Measurements from ENCODE around the gene FCGR1A. TPM values are rescaled to one million over a fixed set of nuclear protein-coding genes. Genes with fewer than 3 reads are reported as not detected.
"Not testable (repeated sequence)": the region's sequence is repeated elsewhere in the genome, so short reads cannot be mapped to it uniquely, and the experiment has no call there.

The FCGR1A gene
- not detected in 3 replicates for total RNA-seq

DNA sequence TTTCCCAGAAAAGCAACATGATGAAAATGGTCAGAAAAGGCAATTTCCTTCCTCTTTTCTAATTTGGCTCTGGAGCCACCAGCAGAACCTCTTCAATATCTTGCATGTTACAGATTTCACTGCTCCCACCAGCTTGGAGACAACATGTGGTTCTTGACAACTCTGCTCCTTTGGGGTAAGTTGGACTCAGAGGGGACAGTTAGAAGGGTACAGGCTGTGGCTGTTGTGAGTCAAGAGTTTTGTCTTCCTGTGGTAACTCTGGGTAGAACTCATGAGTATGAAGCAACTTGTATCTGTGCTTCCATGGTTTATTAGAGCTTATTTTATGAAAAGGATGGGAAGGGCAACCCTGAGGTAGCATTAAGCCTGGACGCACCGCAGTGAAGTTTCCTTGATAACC, at the start of gene FCGR1A:
FCGR1A (plus strand) TSS at position 95 of the 400 bp plus-strand sequence; CDS start at position 145, 50 bp downstream.
- not testable (repeated sequence) for H3K9me3 Mint-ChIP-seq; H3K27me3 Mint-ChIP-seq (ENCODE audit: low read depth); DNase-seq (ENCODE audit: low spot score in 2 of 2, unreplicated experiment in 2 of 2); H3K27ac Mint-ChIP-seq; H3K4me1 Mint-ChIP-seq; H3K36me3 Mint-ChIP-seq; H3K4me3 Mint-ChIP-seq

DNA sequence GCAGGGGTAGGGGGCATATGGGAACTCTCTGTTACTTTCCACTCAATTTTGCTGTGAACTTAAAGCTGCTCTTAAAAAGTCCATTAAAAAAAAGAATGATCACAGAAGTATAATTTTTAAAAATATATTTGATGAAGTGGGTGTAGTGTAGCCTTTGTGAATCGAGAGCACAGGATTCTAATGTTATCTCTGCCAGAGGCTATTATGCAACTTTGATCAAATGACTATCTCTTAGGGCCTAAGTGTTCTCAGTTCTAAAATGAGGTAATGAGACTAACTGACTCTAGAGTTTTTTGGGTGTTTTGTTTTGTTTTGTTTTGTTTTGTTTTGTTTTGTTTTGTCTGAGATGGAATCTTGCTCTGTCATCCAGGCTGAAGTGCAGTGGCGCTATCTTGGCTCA, 49.7 kb upstream of the FCGR1A start:
- not testable (repeated sequence) for H3K4me1 Mint-ChIP-seq; DNase-seq (ENCODE audit: low spot score in 2 of 2, unreplicated experiment in 2 of 2); H3K9me3 Mint-ChIP-seq; H3K36me3 Mint-ChIP-seq; H3K27me3 Mint-ChIP-seq (ENCODE audit: low read depth); H3K4me3 Mint-ChIP-seq; H3K27ac Mint-ChIP-seq

DNA sequence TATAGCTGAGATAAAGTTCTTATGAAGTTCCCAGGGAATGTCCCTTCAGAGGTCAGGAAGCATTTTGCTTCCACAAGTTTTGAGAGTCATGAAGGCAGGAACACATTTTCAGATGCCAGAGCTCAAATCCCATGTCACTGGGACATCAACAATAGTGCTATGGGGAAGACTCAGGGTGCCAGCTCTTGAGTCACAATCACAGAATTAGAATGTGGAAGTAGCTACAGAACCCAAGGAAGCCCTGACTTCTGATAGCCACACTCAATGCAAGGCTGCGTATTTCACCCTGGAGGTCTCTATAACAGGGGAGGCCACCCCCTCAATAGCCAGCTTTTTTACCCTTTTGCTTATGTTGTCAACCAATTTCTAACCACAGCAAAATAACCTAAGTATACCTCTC, 47.8 kb upstream of the FCGR1A start:
- not testable (repeated sequence) for H3K36me3 Mint-ChIP-seq; H3K27ac Mint-ChIP-seq; DNase-seq (ENCODE audit: low spot score in 2 of 2, unreplicated experiment in 2 of 2); H3K9me3 Mint-ChIP-seq; H3K4me1 Mint-ChIP-seq; H3K4me3 Mint-ChIP-seq; H3K27me3 Mint-ChIP-seq (ENCODE audit: low read depth)

DNA sequence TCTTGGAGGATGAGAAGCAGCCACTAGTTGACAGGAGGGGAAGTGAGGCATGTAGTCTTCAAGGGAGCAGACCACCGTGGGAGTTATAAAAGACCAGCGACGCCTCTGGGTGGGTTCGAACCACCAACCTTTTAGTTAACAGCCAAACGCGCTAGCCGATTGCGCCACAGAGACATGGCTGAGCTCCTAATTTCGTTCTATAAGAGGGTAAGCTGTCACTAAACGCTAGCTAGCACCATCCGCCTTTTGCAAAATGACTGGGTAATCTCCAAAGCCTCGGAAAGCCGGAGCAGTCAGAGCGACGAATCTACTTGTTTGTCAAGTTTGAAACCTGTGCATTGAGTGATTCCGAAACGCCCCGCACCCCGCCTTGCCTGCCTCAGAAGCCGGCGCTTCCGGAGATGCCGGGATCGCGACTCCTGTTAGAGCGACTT, 42.3 kb upstream of the FCGR1A start:
- Mint-ChIP-seq H3K27ac (peak overlapping the region; percentile 16), H3K4me3 (peak overlapping the region; percentile 67)
- peak in 1 of 2 experiments; percentile 44 for DNase-seq (ENCODE audit: low spot score in 2 of 2, unreplicated experiment in 2 of 2)

DNA sequence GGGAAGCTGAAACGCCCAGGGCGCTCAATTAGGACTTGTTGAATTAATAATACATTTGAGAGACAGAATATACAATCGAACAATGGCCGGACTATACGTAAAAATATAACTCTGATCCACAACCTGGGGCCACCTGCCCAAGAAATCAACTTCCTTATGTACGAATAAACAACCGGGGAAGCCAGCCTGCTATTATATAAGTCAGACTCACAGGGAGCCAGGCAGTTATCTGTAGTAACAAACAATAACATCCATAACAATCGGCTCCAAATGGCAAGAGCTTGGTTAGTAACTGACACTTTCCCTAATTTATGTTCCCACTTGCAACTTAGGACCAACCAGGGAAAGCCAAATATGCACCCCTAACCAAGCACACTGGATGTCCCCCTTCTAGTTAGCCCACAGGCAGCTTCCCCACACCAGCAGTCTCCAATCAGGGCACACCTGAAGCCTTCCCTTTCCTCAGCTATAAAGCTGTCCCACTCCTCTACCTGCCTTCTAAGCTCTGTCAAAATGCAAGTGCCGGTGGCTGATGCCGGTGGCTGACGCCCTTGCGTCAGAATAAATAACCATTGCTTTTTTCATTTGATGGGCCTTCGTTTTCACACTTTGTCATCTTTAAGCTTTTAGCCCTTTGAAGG, 41.8 kb upstream of the FCGR1A start:
- H3K27ac Mint-ChIP-seq, result peak overlapping the region; percentile 16
- not testable (repeated sequence) for H3K9me3 Mint-ChIP-seq; H3K36me3 Mint-ChIP-seq; H3K4me1 Mint-ChIP-seq; H3K27me3 Mint-ChIP-seq (ENCODE audit: low read depth); DNase-seq (ENCODE audit: low spot score in 2 of 2, unreplicated experiment in 2 of 2)
- peak overlapping the region; percentile 67 for H3K4me3 Mint-ChIP-seq

More for the DNA sequence above, 42.3 kb upstream of the FCGR1A start:
- H3K4me1 Mint-ChIP-seq; H3K36me3 Mint-ChIP-seq; H3K27me3 Mint-ChIP-seq (ENCODE audit: low read depth); H3K9me3 Mint-ChIP-seq: not testable (repeated sequence)

DNA sequence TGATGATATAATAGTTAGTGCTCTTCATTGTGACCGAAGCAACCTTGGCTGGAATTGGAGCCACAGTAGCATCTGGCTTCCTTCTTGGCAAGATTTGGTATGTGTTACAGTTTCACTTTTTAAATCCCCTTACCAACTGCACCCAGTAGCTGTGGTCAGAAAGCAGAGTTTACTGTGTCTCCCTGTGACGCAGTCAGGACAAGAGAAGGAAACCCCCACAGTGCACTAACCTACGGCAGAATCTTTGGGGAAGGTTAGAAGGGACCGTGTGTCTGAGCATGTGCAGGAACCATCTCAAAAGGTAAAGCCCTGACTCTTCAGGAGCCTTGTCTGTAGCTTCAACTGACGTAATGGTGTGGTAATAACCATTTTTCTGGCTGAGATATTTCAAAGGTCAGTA, 40.6 kb upstream of the FCGR1A start:
- H3K27me3 Mint-ChIP-seq (ENCODE audit: low read depth), result peaks cover 15% of the 10 kb centered on the region
- not testable (repeated sequence) for DNase-seq (ENCODE audit: low spot score in 2 of 2, unreplicated experiment in 2 of 2); H3K4me3 Mint-ChIP-seq; H3K4me1 Mint-ChIP-seq; H3K36me3 Mint-ChIP-seq; H3K27ac Mint-ChIP-seq; H3K9me3 Mint-ChIP-seq

DNA sequence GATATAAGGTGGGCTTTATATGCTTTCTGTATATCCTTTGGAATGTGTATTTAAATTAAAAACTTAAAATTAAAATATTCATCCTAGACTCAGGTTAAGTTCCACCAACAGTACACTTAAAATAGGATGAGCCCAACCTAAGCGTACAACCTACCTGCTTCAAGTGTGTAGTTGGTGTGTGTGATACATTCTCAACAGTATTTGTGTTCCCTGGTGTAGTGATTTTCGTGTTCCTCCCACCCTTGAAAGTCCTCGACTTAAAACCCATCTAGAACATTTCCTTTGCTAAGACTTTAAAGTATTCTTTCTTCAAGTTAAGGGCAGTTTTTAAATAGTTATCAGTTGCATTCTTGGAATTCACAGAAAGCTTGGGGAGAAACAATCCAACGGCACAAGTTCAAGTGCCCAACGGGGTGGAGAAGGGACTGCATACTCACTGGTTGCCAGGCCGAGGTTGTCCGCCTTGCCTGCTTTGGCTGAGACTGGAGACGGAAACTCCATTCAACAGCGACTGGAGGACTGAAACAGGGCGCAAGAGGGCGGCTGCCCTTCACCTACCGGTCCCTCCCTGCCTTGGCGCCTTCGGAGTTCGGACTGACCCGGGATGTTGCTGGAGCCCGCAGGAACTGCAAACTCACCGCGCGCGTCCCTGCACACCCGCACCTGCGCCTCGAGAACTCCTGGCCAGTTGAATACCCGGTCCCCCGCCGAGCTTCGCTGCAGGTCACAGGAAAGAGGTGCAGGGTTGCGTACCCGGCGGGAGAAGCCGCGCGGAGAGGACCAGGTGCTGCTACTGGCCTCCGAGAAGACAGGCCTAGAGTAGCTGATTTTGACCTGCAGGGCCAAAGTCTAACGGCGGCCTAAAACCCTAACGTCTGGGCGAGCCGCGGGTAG, 35.8 kb upstream of the FCGR1A start:
- H3K36me3 Mint-ChIP-seq, H3K4me1 Mint-ChIP-seq, H3K9me3 Mint-ChIP-seq, H3K27ac Mint-ChIP-seq: not testable (repeated sequence)
- Mint-ChIP-seq H3K4me3 (peak overlapping the region; percentile 55), H3K27me3 (ENCODE audit: low read depth) (peaks cover 28% of the 10 kb centered on the region)
- peak; percentile 11 to 37 for DNase-seq (ENCODE audit: low spot score in 2 of 2, unreplicated experiment in 2 of 2)

DNA sequence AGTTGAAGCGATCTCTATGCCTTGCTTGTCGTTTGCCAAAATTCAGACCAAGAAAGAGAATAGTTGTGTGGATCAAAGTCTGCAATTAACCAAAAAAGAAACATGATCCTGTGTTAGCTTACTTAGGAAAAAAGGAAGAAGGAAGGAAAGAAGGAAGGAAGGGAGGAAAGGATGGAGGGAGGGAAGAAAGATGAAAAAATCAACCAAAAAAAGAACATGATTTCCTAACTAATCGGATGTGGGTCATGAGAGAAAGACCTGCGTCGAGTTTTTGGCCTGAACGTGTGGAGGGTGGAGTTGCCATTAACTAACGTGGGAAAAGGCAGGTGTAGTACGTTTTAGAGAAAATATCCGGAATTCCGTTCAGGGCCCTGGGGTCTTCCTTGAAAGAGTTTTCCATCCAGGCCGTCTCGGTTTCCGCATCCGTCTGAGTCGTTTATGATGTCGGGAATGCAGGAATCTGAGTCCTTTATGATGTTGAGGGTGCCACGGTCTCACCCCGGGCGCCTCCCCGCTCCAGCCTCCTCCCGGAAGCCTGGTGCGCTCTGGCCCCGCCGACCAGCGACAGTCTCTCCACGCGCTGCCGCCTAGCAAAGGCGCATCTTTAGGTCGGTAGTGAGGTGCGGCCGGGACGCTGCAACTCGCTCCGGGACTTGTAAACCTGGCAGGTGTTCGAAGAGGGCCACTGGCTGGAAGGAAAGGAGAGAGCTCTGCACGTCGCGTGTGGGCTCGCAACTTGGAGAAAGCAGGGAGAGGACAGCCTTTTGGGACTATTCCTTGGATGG, 34.9 kb upstream of the FCGR1A start:
- peak overlapping the region; percentile 55 for H3K4me3 Mint-ChIP-seq
- H3K4me1 Mint-ChIP-seq; H3K9me3 Mint-ChIP-seq; H3K27ac Mint-ChIP-seq; DNase-seq (ENCODE audit: low spot score in 2 of 2, unreplicated experiment in 2 of 2); H3K36me3 Mint-ChIP-seq: not testable (repeated sequence)
- peaks cover 28% of the 10 kb centered on the region for H3K27me3 Mint-ChIP-seq (ENCODE audit: low read depth)

DNA sequence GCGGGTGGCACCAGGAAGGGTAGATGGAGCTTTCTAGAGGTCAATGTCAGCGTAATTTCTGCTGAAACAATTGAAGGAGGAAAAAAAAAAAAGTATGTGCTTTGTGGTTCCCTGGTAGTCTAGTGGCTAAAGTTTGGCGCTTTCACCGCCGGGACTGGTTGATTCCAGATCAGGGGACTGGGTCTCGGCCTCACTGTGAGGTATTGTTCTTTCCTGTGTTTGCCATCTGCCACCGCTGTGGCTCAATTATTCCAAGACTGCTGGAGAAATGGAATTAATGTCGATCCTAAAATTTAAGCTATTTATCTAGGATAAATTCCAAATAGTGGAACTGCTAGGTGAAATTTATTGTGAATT, 34.4 kb upstream of the FCGR1A start:
- peak overlapping the region; percentile 55 for H3K4me3 Mint-ChIP-seq
- H3K27ac Mint-ChIP-seq, H3K9me3 Mint-ChIP-seq: not testable (repeated sequence)

DNA sequence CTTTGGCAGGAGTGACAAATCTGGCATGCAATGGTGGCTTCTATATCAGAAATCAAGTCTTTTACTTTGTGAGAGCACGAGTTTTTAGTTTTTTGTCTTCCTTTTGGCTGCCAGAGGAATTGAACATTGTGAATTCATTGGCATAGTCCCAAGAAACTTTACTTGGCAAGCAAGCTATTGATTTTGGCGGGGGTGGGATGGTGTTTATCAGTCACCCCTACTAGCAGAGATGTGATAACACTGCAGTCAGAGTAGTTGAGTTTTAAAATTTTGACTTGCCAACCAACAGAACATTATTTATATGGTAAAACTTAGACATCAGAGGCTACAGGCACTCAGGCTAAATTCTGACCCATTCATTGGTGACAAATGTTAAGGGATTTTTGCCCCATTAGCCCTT, 31.9 kb upstream of the FCGR1A start:
- not testable (repeated sequence) for H3K9me3 Mint-ChIP-seq; H3K36me3 Mint-ChIP-seq; H3K4me3 Mint-ChIP-seq; DNase-seq (ENCODE audit: low spot score in 2 of 2, unreplicated experiment in 2 of 2); H3K27ac Mint-ChIP-seq; H3K4me1 Mint-ChIP-seq
- peaks cover 27% of the 10 kb centered on the region for H3K27me3 Mint-ChIP-seq (ENCODE audit: low read depth)

More for the DNA sequence above, 34.4 kb upstream of the FCGR1A start:
- not testable (repeated sequence) for H3K36me3 Mint-ChIP-seq; DNase-seq (ENCODE audit: low spot score in 2 of 2, unreplicated experiment in 2 of 2); H3K4me1 Mint-ChIP-seq
- H3K27me3 Mint-ChIP-seq (ENCODE audit: low read depth), result peaks cover 28% of the 10 kb centered on the region

DNA sequence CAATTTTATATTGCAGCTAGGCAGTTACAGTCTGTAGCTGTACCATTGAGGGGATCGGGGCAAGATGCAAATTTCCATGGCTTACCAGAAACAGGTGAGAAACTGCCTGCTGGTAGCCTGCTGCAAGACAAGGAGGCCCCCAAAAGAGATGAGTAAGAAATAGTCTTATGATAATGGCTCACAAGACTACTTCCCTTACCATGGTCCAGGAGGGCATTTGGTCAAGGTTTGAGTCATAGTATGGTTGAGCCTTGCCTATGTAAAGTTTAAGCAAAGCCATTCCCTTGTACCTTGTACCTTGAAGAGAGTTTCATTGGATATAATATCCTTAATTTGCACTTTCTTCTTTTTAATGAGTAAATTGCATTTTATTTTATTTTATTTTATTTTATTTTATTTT, 30.3 kb upstream of the FCGR1A start:
- not testable (repeated sequence) for H3K4me3 Mint-ChIP-seq

DNA sequence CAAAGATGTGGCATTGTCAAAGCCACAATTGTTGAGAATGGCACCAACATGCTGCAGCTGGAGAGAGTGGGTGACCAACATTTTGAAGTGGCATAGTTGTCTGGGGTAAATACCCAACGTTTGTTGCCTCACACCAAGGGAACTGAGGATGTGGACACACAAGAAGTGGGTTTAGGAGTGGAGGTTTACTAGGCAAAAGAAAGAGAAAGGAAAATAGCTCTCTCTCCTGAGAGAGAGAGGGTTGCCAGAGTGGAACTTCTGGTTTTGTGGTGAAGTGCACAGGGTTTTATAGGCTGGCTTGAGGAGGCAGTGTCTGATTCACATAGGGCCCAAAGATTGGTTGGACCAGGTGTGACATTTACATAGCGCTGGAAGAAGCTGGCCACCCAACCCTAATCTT, 29.0 kb upstream of the FCGR1A start:
- H3K9me3 Mint-ChIP-seq; H3K27ac Mint-ChIP-seq; H3K27me3 Mint-ChIP-seq (ENCODE audit: low read depth); H3K36me3 Mint-ChIP-seq; H3K4me1 Mint-ChIP-seq; H3K4me3 Mint-ChIP-seq; DNase-seq (ENCODE audit: low spot score in 2 of 2, unreplicated experiment in 2 of 2): not testable (repeated sequence)

More for the DNA sequence above, 30.3 kb upstream of the FCGR1A start:
- H3K4me1 Mint-ChIP-seq; H3K36me3 Mint-ChIP-seq; DNase-seq (ENCODE audit: low spot score in 2 of 2, unreplicated experiment in 2 of 2); H3K27ac Mint-ChIP-seq; H3K9me3 Mint-ChIP-seq: not testable (repeated sequence)
- H3K27me3 Mint-ChIP-seq (ENCODE audit: low read depth), result peaks cover 13% of the 10 kb centered on the region

DNA sequence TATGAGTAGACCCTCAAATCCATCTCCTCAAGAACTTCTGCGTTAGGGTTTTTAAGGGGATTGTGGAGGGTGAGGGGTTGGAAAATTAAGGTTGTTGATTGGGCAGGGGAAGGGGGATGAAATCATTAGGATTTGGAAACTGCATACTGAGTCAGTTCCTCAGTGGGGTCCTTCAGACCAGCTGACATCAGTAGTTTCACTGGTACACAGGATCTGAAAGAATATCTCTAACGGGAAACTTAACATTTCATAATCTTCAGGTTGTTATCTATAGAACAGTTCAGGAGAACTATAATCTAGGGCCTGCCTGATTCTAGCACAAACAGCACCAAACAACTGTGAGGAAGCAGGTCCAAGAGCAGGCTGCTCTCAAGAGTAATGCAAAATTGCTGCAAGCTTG, 27.2 kb upstream of the FCGR1A start:
- H3K4me3 Mint-ChIP-seq; H3K27me3 Mint-ChIP-seq (ENCODE audit: low read depth); H3K9me3 Mint-ChIP-seq; H3K27ac Mint-ChIP-seq; H3K4me1 Mint-ChIP-seq; H3K36me3 Mint-ChIP-seq; DNase-seq (ENCODE audit: low spot score in 2 of 2, unreplicated experiment in 2 of 2): not testable (repeated sequence)

DNA sequence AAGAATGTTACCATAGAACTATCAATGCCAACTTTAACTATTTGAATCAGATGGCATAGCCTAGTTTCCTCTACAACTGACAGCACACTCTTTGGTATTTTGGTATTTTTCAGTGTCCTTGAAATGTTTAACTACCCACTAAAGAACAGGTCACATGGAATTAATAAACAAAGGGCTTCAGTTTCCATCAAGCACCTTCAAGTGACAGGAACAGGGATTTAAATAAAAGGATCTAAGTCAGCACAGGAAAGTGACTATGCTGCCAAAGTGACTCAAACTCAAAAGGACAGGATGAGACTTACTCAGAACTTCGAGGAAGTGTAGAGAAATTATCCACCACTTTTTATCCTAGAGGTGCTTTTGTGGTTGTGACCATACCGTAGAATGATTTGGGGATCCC, 20.2 kb upstream of the FCGR1A start:
- DNase-seq (ENCODE audit: low spot score in 2 of 2, unreplicated experiment in 2 of 2); H3K9me3 Mint-ChIP-seq; H3K36me3 Mint-ChIP-seq; H3K27me3 Mint-ChIP-seq (ENCODE audit: low read depth); H3K4me3 Mint-ChIP-seq; H3K27ac Mint-ChIP-seq; H3K4me1 Mint-ChIP-seq: not testable (repeated sequence)

Data from mesothelial cell of epicardium (in vitro differentiated cells).